Hematopoietic multipotent progenitor cell treated with erythropoietin and hydrocortisone succinate and interleukin-3 and kit ligand, for 8 days (in vitro differentiated cells): ENCODE measurements around the gene PIK3R6.

Source experiments
- DNase-seq: peaks from one replicate; pipeline ENCODE4 v3.0.0-alpha.2; 2015

PIK3R6 gene, protein sequence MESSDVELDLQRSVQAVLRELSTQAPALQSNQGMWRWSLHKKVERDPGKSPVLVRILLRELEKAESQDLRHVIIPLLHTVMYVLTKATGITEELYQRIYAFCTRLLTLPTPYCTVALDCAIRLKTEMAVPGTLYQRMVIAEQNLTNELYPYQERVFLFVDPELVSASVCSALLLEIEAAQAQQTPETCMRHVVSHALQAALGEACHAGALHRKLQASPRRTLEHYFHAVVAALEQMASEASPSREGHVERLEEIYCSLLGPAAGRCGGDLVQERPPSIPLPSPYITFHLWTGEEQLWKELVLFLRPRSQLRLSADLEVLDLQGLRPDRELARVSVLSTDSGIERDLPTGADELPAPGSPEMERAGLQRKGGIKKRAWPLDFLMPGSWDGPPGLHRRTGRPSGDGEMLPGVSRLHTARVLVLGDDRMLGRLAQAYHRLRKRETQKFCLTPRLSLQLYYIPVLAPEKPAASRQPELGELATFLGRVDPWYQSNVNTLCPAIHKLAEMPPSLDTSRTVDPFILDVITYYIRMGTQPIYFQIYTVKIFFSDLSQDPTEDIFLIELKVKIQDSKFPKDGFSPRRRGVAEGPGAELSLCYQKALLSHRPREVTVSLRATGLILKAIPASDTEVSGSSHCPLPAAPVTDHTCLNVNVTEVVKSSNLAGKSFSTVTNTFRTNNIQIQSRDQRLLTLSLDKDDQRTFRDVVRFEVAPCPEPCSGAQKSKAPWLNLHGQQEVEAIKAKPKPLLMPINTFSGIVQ

DNA sequence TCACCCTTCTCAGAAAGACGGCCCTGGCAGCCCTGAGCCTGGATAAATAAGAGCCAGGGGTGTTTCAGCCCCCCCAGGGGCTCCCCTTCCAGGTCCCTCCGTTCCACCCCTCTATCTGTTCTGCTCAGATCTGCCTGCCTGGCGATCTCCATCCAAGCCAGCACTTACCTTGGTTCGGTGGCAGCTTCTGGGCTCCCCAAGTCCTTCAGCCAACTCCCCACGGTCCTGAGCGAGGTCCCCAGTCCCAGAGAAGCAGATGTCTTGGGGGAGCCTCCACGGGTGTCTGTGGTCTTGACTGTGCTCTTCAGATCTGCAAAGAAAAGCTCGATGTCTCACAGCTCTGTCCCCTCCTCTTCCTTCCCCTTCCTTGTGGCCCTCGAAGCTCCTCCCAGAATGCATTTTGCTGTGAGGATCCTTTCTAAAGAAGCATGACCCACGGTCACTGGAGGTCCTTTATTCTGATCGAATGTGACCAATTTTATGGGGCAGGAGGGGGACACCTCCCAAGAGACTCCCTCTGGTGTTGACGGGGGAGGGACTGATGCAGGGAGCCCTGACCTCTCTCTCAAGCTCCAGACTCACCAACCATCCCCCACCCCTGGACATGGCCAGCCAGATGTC is at the start of gene PIK3R6:
Gene PIK3R6 (minus strand): TSS at position 314 of the 621 bp plus-strand sequence. CDS start 17,880 bp downstream, outside the sequence.
- DNase-seq = peak; percentile 4

DNA sequence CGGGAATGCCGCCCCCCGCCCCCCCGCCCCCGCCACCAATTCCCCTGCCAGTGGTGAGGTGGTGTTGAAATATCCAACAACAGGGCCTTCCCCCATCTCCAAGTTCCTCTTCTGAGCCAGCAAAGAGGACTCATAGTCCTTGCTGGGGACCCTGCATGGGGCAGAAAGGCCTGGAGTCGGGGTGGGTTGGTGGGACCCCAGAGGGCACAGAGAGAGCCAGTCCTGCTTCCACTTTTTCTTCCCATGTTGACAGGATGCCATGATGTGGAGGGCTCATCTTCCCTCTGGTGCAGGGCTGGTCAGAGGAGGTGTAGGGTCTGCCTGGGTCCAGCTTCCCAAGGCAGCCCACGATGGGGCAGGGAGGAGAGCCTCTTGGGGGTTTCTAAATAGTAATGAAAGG is 49.0 kb upstream of the PIK3R6 start:
- no peak for DNase-seq

DNA sequence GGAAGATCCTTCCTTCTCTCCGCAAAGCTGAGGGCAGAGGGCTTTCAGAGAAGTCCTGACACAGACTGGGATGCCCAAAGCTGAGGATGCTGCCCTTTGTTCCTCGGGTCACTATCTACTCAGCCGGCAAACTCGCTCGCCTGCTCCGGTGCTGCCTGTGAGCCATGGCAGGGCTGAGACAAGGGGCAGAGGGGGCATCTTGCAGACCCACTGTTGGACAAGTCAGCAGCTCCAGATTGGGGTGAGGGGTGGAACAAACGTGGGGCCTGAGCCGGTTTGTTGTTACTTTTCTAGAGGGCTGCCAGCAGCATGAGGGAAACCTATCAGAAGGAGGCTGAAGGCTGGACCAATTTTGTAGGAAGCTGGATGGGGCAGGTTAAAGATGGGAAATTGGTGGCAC is 47.1 kb upstream of the PIK3R6 start:
- DNase-seq = no peak

DNA sequence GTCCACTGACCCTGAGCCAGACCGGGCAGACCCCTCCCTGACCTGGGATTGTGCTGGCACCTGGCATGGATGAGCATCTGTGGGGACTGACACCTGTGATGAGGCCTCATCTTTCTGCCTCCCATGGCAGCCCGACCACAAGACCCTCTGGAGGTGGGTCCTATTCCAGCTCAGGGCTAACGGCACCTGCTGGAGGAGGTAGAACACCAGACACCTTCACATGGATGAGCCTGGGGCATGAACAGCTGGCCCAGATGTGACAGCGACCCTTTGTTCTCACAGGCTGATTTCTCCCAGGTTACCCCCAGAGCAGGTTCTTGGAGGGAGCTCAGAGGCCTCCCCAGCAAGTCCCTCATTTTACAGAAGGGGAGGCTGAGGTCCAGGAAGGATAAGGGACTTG is 46.4 kb upstream of the PIK3R6 start:
- DNase-seq = no peak

DNA sequence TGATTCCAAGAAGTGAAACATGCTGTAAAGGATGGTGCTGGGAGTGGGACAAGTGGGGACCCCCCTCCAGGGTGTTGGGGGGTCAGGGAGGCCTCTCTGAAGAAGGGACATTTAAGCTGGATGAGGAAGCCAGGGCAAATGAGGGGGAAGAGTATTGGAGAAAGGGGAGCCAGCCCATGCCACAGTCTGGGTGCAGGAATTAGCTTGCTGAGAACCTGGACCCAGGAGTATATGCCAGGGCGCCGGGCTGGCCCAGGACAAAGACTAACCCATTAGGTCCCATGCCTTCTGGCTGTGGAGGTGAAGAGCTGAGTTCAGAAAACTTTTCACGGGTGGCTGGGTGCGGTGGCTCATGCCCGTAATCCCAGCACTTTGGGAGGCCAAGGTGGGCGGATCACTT is 45.6 kb upstream of the PIK3R6 start:
- DNase-seq = no peak

DNA sequence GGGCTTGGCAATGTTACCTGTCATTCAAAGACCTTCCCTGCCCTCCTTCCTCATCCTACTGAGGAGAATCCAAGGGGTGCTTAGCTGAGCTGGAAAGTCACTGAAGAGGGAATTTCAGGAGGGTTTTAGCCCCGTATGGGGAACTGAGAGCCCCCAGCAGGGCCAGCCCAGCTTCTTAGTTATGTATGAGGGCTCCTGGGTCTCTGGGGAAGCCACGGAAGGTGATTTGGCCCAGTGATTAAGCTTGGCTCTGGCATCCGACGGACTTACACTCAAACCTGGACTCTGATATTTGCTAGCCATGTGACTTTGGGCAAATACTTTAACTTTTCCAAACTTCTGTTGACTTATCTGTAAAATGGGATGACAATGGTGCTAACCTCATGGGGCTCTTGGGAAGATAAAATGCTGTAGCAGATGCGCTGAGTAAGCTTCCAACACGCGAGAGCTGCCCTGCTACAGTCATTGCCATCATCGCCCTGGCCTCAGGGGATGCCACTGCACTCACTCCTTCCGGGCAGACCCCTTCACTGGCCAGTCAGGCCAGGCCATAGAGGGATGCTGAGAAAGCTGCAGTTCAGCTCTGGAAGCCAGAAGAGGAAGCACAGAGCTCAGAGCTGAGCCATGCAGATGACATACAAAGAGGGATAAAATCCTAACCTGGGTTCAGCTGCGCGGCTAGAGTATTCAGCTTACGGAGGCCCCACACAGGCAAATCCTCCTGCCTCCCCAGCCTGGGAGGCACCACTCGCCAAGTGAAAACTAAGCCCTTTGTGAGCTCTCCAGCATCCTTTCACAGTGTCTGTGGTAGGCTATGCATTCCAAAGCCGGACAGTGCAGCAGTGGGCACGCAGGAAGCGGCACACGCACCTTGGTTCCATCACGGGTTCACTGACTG is 44.9 kb upstream of the PIK3R6 start:
- DNase-seq = no peak

DNA sequence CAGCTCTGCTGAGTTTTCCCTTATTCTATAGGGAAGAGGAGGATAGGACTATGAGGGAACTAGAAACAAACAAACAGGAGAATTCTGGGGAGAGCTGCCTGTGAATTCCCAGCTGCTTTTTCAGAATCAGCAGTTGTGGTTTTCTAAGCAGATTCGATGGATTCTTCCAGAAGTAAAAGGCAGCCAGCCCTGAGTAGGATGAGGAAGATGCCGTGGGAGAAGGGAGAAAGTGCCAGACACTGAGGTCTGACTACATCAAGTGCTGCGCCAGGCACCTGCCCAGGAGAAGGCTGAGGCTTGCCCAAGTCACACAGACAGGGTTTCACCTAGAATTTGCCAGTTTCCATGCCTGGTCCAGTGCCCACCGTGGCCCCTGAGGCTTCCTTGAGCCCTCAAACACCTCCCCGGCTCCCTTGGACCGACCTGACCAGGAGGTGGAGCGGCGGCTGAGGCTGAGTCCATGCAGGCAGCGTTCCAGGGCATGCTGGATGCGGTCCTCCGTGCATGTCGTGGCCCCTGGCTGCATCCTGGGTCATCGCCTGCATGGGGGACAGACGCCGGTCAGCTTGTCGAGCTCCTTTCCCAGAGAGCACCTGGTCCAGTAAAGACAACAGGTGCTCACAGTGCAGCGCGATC is 43.6 kb upstream of the PIK3R6 start:
- no peak for DNase-seq

DNA sequence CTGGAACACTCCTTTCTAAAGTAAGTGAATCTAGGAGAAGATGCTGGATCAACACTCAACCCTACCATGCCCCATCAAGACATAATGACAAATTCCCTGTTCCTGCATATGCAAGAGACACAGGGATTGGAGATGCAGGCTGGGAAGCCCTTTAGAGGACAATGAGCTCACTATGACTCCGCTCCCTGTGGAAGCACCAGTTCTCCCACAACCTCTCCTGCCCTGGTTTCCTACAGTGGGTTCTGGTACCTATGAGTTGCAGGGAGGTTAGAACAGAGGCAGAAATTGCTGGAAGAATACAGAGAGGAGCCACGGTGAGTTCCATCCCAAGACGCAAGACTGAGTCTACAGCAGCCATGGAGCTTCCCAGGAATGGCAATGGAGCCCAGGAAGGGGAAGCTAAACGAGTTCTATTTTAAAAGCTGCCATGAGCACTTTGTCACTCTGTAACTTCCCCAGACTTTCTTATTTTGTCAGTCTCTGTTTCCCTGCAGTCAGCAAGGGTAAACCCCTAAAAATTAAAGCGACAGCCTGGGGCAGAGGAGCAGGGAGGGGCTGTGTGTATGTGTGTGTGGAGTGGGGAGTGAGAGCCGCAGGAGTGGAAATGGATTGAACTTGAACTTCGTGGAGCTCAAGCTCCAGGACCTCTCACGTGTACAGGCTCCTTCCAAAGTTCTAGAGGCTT is 42.3 kb upstream of the PIK3R6 start:
- no peak for DNase-seq

DNA sequence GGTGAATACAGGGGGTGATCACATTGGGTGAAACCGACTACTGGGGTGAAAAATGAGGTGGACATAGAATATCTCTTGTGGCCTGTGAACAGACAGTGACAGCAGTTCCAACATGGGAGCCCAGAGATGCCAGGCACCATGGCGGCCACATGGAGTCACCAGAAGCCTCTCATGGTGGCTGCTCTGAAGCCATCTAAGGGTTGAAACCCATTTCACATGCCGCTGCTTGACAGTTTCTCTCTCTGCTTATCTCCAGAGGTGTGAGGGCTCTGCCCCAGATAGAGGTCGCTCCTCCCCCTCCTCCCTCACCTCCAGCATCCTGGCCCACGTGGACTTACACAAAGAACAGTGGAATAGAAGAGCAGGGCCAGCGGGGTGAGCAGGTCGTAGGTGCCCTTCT is 37.9 kb upstream of the PIK3R6 start:
- no peak for DNase-seq

DNA sequence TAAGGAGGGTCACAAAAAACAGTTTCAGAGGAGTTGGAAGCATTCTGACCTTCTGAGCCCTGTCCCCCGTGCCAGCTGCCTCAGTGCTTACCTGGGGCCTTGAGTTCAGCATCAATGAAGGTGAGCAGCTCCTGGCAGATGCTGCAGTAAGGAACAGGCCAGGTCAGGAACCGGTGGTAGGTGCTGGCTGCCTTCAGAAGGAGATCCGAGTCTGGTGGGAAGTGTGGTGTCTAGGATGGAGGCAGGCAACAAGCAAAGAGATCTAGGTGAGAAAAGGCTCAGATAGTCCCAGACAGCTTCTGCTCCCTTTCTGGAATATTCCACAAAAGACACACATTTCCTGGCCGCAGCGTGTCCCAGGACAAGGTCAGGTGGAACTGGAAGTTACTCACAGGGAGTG is 37.2 kb upstream of the PIK3R6 start:
- no peak for DNase-seq

DNA sequence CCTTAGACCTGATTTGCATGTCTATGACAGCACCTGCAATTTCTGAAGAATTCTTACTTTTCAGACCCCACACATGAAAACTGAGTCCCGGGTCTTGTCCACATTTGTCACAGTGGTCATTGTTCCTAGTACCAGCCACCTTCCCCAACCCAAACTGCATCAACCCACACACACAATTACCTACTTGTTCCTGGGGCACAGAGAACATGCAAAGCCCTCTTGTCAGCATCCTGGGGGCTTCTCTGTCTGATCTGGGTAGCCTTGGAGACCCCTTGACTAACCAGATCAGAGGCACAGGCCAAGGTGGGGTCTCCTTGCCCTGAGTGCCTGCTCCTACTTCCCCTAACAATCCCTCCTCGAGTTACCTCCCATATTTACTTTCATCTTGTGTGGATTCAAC is 36.7 kb upstream of the PIK3R6 start:
- DNase-seq = no peak

DNA sequence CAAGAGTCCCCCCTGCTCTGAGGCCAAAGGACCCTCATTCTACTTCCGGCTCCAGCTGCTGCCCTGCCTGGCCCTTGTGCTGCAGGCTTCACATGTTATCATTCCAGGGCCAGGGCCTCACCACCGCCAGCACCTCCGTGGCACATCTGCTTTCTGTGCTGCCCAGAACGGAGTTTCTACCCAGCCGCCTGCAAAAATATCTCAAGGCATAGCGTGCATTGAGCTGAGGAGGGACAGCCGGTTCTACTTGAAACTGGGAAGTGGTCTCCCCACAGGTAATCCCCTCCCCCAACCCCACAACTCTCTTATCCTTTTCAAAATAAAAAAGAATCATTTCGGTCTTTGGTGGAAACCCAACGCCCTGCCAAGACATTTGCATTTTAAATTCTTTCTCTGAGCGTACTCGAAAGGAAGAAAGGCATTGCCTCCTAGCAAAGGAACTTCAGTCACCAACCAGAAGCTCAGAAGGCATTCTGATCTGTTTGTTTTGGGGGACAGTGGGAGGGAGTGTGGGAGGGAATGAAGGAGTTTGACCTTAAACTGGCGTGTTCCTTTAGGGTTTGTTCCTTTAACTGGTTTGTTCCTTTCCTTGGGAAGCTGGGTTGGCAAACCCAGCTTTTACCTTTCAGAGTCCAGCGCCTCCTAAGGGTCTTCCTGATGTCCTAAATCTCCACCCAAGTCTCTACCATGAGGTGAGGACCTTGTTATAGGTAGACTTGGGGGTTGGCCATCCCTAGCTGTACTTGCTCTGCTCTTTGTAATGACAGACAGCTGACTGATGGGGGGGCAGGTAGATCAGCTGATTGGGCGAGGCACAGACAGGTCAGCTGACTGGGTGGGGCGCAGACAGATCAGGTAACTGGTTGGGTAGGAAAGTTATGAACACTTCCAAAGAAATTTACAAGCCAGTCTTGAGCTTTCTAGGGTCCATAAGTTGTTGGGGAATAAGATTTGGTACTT is 33.4 kb upstream of the PIK3R6 start:
- DNase-seq = peak; percentile 44

DNA sequence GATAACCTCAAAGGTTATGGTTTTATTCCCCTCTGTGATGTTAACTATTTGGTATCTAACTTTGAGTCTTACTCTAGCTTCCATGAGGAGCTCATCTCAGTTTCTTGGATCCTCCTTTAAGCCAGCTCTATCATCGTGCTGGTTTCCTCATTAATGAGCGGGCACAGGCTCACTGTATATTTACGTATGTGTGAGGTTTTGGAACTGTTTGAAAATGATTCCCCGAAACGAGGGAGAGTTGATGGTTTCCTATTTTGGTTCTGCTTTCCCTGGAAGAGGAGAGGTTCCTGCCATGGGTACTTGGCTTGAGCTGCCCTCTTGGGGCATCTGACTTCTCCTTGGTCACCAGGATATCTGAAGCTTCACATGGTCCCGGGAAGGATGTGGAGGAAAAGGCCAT is 32.7 kb upstream of the PIK3R6 start:
- DNase-seq = no peak

DNA sequence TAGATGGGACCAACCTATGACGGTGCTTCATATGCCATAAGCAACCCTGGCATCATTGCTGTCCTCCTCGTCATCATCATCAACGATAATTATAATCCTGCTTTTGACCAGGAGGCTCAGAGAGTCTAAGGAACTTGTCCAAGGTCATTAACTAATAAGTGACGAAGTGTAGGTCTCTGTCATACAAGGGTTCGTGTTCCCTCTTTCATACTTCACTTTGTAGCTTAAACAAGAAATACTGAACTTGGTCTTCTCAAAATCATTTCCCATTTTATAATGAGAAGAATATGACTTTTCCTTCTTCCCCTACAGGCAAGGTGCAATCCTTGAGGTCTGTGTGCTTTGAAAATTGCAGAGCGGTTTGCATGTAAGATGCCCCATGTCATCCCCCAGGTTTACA is 31.2 kb upstream of the PIK3R6 start:
- no peak for DNase-seq

DNA sequence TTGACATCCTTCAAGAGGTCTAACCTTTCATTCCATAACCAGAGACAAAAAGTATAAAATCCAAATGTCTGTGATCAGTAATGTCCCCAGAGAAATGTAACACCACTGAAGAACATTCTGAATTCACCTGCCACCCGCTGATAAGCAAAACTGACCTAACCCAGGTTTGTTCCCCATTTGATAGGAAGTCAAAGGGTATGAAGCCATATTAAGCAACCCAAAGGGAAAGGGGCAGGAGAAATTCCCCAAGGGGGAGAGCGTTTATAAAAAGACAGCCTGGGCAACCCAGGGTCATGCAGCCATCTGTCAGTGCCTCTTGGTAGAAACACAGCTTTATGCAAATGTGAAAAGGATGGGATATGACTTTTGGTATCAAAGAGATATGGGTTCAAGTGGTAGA is 30.7 kb upstream of the PIK3R6 start:
- DNase-seq = peak; percentile 61

DNA sequence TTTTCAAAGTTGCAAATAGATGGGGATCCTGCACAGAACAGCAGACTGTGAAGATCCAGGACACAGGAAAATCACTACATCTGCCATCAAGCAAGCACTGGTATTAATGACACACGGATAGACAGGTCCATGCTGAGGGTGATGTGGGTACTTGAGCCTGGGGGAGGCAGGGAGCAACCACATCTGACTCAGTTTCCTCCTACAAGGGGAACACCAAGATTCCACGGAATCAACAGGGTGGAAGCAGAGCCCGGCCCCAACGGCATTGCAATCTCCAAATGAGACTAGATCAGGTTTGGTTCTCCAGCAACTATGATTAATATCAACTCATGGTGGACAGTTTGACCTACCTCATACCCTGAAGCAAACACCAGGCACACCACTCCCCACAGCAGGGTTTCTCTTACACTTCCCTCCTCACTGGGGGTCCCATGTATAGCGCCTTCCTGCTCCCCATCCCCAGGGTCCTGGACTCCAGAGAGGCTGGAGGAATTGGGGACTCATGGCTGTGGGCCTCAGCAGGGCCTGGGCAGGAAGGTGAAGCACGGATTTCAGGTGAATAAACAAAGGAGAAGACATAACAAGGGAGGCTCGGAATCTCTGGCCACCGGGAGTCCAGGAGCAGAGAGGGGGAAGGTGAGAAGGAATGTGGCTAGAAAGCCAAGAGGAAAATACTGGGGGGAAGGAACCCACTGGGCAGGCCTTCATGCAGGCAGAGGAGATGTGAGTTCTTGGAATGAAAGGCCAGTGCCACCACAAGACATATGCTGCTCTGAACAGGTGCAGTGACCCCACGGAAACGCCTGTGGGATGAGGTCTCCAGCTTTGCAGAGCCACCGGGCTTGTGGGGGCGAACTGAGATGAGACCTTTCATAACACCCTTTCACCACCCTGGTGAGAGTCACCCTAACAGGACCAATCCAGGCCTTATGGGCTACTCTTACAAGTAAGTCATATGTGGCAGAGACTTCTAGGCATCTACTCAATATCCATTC is 29.5 kb upstream of the PIK3R6 start:
- DNase-seq = no peak

DNA sequence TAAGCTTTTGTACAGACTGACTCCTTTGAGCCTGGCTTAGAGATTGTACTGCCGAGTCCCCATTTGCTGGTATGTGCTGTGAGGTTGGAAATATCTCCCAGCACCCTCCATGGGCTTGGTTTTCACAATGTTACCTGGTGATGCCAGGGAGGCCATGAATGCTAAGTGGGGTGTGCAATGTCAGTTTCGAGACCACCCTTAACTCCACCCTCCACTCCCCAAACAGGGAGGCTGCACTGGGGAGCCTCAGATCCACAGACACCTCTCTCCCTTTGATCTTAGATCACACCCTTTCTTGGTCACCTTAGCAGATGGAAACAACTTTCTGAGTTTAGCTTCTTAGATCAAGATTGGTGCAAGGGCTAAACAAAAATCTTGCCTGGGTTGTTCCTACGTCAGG is 28.6 kb upstream of the PIK3R6 start:
- no peak for DNase-seq

DNA sequence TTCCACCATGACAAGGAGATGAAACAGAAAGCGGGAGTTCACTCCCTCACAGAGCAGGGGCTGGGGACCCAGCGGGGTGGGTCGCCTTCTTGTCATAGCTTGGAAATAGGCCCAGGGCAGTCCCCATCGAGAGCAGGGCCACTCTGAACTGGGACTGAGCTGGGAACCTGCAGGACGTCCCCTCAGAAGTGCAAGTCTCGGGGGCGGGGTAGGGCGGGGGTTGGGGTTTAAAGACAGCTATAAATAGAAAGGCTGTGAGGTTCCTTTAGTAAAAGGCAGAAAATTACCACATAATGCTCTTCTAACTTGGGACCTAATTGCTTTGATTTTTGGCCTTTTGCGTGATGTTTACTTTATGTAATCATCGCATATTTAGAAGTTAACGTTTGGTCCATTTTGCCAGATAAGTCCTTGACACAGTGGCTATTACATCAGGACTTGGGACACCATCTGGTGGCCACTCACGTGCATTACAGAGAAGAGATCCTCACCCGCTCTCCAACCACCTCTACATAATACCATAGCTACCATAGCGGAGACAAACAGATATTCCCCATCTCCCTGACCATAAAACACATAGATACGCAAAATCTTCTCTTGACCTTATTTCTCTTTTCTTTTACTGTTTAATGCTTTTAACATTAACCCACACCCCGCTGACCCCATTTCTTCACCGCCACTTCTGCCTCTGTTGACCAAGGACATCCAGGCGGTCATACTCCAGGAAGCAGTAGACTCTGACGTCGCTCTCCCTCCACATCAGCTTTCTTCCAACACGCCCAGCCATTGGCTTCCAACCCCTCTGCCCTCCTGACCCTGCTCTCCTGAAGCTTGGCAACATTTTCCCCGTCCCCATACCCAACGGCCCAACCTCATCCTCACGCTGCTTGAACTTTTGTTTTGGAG is 27.5 kb upstream of the PIK3R6 start:
- peak; percentile 82 for DNase-seq
